ENCODE data around the gene PRPF39. TPM values are rescaled to one million over a fixed set of nuclear protein-coding genes. Genes with fewer than 3 reads are reported as not detected.

Gene PRPF39
- total and polyA plus RNA-seq, 2 of the 13 experiments (the other 11 are each of a cell fraction or from before 2014, with no cell fraction given) = 44.2 to 65.0 TPM

DNA sequence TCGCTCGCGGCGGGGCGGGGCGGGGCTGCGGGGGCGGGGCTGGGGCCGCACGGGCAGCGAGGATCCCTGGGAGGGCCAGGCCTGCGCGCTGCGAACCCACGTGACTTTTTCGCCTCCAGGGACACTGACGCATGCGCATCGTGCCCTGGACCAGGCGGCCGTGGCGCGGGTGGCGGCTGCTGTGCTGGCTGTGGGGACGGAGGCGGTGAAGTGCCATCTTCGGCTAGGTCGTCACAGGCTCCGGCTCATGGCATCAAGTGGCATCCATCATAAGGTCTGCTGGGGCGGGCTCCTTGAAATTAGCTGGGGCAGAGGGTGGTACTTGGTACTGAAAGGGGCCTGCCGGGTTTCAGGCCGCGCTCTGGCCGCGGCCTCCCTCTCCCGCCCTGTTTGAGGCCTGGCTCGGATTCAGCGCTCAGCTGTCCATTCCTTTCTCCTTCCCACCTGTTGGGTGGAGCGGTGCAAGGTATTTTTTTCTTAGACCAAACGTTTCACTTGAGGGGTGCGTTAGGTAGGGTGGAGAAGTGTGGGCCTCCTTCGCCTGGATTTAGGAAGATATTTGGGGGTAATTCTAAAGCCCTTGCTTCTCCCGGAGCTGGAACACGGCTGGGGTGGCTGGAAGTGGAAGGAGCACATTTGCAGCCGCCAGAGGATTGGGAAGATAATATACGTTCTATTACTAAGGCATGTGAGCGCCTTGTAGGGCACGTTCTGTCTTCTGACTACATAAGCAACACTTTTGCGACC lies at the start of gene PRPF39 (continued):
- TF ChIP-seq, protein P1, sequence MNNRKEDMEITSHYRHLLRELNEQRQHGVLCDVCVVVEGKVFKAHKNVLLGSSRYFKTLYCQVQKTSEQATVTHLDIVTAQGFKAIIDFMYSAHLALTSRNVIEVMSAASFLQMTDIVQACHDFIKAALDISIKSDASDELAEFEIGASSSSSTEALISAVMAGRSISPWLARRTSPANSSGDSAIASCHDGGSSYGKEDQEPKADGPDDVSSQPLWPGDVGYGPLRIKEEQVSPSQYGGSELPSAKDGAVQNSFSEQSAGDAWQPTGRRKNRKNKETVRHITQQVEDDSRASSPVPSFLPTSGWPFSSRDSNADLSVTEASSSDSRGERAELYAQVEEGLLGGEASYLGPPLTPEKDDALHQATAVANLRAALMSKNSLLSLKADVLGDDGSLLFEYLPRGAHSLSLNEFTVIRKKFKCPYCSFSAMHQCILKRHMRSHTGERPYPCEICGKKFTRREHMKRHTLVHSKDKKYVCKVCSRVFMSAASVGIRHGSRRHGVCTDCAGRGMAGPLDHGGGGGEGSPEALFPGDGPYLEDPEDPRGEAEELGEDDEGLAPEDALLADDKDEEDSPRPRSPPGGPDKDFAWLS (CRISPR knock-in tag; IDR thresholded peaks at IDR 0.05; ENCODE audit: borderline replicate concordance) = no peak
- TF ChIP-seq FOXA3 (CRISPR knock-in tag; IDR thresholded peaks at IDR 0.05) (no peak), HOXA3 (CRISPR knock-in tag; IDR thresholded peaks at IDR 0.05) (no peak; the same call in 1 of the 2 replicates), ELF1 (CRISPR knock-in tag; IDR thresholded peaks at IDR 0.05) (no peak), ZBTB38 (CRISPR knock-in tag; IDR thresholded peaks at IDR 0.05) (peak; percentile 67; the same call in 1 of the 2 replicates), ZC3H13 (CRISPR knock-in tag; IDR thresholded peaks at IDR 0.05) (no peak), AKAP8 (CRISPR knock-in tag; IDR thresholded peaks at IDR 0.05) (no peak), HOXA7 (CRISPR knock-in tag; IDR thresholded peaks at IDR 0.05) (no peak)
- TF ChIP-seq, protein P2, sequence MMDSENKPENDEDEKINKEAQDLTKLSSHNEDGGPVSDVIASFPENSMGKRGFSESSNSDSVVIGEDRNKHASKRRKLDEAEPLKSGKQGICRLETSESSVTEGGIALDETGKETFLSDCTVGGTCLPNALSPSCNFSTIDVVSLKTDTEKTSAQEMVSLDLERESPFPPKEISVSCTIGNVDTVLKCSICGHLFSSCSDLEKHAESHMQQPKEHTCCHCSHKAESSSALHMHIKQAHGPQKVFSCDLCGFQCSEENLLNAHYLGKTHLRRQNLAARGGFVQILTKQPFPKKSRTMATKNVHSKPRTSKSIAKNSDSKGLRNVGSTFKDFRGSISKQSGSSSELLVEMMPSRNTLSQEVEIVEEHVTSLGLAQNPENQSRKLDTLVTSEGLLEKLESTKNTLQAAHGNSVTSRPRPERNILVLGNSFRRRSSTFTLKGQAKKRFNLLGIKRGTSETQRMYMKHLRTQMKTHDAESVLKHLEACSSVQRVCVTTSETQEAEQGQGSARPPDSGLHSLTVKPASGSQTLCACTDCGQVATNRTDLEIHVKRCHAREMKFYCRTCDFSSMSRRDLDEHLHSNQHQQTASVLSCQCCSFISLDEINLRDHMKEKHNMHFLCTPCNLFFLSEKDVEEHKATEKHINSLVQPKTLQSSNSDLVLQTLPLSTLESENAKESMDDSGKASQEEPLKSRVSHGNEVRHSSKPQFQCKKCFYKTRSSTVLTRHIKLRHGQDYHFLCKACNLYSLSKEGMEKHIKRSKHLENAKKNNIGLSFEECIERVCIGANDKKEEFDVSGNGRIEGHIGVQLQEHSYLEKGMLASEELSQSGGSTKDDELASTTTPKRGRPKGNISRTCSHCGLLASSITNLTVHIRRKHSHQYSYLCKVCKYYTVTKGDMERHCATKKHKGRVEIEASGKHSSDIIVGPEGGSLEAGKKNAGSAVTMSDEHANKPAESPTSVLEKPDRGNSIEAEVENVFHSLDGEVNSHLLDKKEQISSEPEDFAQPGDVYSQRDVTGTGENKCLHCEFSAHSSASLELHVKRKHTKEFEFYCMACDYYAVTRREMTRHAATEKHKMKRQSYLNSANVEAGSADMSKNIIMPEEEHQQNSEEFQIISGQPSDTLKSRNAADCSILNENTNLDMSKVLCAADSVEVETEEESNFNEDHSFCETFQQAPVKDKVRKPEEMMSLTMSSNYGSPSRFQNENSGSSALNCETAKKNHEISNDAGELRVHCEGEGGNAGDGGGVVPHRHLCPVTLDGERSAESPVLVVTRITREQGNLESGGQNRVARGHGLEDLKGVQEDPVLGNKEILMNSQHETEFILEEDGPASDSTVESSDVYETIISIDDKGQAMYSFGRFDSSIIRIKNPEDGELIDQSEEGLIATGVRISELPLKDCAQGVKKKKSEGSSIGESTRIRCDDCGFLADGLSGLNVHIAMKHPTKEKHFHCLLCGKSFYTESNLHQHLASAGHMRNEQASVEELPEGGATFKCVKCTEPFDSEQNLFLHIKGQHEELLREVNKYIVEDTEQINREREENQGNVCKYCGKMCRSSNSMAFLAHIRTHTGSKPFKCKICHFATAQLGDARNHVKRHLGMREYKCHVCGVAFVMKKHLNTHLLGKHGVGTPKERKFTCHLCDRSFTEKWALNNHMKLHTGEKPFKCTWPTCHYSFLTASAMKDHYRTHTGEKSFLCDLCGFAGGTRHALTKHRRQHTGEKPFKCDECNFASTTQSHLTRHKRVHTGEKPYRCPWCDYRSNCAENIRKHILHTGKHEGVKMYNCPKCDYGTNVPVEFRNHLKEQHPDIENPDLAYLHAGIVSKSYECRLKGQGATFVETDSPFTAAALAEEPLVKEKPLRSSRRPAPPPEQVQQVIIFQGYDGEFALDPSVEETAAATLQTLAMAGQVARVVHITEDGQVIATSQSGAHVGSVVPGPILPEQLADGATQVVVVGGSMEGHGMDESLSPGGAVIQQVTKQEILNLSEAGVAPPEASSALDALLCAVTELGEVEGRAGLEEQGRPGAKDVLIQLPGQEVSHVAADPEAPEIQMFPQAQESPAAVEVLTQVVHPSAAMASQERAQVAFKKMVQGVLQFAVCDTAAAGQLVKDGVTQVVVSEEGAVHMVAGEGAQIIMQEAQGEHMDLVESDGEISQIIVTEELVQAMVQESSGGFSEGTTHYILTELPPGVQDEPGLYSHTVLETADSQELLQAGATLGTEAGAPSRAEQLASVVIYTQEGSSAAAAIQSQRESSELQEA (CRISPR knock-in tag; IDR thresholded peaks at IDR 0.05; ENCODE audit: not compliant biosample characterization) = no peak
- TF ChIP-seq, protein P3, sequence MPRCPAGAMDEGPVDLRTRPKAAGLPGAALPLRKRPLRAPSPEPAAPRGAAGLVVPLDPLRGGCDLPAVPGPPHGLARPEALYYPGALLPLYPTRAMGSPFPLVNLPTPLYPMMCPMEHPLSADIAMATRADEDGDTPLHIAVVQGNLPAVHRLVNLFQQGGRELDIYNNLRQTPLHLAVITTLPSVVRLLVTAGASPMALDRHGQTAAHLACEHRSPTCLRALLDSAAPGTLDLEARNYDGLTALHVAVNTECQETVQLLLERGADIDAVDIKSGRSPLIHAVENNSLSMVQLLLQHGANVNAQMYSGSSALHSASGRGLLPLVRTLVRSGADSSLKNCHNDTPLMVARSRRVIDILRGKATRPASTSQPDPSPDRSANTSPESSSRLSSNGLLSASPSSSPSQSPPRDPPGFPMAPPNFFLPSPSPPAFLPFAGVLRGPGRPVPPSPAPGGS (CRISPR knock-in tag; IDR thresholded peaks at IDR 0.05) = no peak
- TF ChIP-seq, protein P4, sequence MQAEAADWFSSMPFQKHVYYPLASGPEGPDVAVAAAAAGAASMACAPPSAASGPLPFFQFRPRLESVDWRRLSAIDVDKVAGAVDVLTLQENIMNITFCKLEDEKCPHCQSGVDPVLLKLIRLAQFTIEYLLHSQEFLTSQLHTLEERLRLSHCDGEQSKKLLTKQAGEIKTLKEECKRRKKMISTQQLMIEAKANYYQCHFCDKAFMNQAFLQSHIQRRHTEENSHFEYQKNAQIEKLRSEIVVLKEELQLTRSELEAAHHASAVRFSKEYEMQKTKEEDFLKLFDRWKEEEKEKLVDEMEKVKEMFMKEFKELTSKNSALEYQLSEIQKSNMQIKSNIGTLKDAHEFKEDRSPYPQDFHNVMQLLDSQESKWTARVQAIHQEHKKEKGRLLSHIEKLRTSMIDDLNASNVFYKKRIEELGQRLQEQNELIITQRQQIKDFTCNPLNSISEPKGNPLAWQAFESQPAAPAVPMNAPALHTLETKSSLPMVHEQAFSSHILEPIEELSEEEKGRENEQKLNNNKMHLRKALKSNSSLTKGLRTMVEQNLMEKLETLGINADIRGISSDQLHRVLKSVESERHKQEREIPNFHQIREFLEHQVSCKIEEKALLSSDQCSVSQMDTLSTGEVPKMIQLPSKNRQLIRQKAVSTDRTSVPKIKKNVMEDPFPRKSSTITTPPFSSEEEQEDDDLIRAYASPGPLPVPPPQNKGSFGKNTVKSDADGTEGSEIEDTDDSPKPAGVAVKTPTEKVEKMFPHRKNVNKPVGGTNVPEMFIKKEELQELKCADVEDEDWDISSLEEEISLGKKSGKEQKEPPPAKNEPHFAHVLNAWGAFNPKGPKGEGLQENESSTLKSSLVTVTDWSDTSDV (CRISPR knock-in tag; IDR thresholded peaks at IDR 0.05) = no peak
- TF ChIP-seq, protein P5, sequence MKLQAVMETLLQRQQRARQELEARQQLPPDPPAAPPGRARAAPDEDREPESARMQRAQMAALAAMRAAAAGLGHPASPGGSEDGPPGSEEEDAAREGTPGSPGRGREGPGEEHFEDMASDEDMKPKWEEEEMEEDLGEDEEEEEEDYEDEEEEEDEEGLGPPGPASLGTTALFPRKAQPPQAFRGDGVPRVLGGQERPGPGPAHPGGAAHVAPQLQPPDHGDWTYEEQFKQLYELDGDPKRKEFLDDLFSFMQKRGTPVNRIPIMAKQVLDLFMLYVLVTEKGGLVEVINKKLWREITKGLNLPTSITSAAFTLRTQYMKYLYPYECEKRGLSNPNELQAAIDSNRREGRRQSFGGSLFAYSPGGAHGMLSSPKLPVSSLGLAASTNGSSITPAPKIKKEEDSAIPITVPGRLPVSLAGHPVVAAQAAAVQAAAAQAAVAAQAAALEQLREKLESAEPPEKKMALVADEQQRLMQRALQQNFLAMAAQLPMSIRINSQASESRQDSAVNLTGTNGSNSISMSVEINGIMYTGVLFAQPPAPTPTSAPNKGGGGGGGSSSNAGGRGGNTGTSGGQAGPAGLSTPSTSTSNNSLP (IDR thresholded peaks at IDR 0.05; ENCODE audit: low read depth, low read length) = no peak

All from HepG2 (cell line).